HG02885 (cell line): ENCODE data around the gene DCP1A.
"Not testable (repeated sequence)": the region's sequence is repeated elsewhere in the genome, so short reads cannot be mapped to it uniquely, and the experiment has no call there.

Experiments
- ATAC-seq: cut with Tn5 transposase; IDR thresholded peaks from one replicate; pipeline ENCODE4 v1.9.1; 2021; ENCODE audit warnings: mild to moderate bottlenecking; ENCODE audit not compliant: unreplicated experiment, poor library complexity

Gene DCP1A

GRCh38 chr3:53329897-53330296, 17.4 kb downstream of the DCP1A start:
- ATAC-seq, result no peak

GRCh38 chr3:53328746-53329145, 18.6 kb downstream of the DCP1A start:
- no peak for ATAC-seq

DNA sequence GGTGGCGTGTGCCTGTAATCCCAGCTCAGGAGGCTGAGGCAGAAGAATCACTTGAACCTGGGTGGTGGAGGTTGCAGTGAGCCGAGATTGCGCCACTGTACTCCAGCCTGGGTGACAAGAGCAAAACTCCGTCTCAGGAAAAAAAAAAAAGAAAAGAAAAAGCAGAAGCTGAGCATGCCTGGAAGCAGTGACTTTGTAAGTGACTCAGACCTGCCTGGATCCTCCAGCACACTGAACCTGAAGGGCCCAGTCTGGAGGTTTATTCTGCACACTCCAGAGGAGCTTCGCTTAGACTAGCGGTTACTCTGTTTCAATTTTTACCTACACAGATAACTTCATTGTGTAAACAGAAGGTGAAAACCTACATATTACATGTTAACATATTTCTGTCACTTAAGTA, 19.4 kb downstream of the DCP1A start:
- ATAC-seq, result not testable (repeated sequence)

- ATAC-seq, result no peak
Observed at GRCh38 chr3:53324105-53324504, 23.2 kb downstream of the DCP1A start.

- ATAC-seq, result no peak
Observed at GRCh38 chr3:53320697-53321096, 26.6 kb downstream of the DCP1A start.

- ATAC-seq, result no peak
Observed at GRCh38 chr3:53318522-53318921, 28.8 kb downstream of the DCP1A start.

DNA sequence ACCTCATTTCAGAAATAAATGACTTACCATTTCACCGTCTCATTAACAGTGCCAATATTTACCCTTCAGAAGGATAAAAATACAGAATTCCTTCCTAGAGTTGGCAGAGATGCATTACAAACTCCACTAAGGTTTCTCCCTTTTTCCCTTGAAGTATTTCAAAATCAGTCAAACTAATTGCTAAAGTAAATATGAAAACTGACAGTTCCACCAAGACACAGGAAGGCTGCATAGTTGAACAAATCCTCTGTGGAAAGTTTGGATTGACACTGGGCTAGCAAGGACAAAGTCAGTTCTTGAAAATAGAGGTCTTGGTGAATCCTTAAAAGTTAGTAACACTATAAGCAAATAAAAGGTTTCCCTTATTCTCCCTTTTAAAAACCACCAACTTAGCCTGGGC, 34.5 kb downstream of the DCP1A start:
- ATAC-seq, result no peak

GRCh38 chr3:53311882-53312281, 35.5 kb downstream of the DCP1A start:
- ATAC-seq, result no peak

- ATAC-seq, result no peak
Observed at GRCh38 chr3:53303957-53304356, 43.4 kb downstream of the DCP1A start.

- no peak for ATAC-seq
Observed at GRCh38 chr3:53303549-53303948, 43.8 kb downstream of the DCP1A start.

- ATAC-seq, result no peak
Observed at GRCh38 chr3:53300826-53301225, 46.5 kb downstream of the DCP1A start.

GRCh38 chr3:53299611-53300023, 47.7 kb downstream of the DCP1A start:
- peak; percentile 64 for ATAC-seq

GRCh38 chr3:53295410-53295809, 51.9 kb downstream of the DCP1A start:
- no peak for ATAC-seq

- ATAC-seq, result no peak
Observed at GRCh38 chr3:53293867-53294266, 53.5 kb downstream of the DCP1A start.

- ATAC-seq, result no peak
Observed at GRCh38 chr3:53288214-53288613, 59.1 kb downstream of the DCP1A start.

DNA sequence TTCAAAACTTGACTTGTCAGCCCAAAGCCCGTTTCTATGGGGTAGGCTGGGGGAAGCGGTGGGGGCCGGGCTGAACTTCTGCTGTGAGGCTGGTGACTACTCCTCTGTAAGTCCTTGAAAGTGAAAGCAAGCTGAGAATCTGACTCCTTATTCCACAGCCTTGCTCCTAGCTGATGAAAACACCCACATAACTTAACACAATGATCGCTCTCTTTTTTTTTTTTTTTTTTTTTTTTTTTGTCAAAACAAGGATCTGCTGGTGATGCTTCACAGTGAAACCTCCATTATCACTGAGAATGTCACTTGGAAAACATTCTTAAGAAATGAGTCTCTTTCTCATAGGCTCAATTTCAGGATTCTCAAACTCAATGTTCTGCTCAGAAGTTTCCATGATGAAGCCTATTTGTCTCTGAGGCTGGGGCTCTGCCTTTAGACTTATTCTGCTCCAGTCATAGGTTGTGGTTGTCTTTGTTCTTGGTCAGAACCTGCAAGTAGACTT, 60.2 kb downstream of the DCP1A start:
- ATAC-seq, result no peak

DNA sequence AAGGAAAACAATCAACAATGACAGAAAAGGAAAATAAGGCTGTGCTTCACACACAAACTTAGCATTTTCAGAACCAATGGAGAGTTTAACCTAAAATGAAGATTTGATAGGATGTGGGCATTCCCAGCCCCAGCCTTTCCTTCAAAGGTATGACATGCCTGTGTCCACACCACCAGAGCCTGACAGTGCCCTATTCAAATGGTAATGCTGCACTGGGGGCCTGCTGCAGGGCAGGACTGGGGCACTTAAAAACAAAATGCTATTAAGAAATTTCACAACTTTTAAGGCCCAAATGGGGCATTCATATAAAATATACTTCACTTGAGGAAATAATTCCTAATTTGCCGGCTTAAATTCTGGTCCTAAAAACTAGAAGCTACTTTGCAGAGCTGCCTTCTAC, 60.6 kb downstream of the DCP1A start:
- ATAC-seq, result no peak

DNA sequence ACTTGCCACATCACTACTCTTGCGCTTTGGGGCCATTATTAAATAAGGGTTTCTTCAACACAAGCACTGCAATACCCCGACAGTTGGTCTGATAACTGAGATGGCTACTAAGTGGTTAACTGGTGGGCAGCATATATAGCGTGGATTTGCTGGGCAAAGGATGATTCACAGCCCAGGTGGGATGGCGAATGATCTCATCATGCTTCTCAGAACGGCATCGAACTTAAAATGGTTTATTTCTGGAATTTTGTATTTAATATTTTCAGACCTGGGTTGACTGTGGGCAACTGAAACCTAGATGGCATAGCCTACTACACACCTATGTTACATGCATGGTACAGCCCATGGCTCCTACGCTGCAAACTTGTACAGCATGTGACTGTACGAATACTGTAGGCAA, 64.8 kb downstream of the DCP1A start:
- no peak for ATAC-seq

GRCh38 chr3:53278667-53279066, 68.7 kb downstream of the DCP1A start:
- ATAC-seq, result no peak

DNA sequence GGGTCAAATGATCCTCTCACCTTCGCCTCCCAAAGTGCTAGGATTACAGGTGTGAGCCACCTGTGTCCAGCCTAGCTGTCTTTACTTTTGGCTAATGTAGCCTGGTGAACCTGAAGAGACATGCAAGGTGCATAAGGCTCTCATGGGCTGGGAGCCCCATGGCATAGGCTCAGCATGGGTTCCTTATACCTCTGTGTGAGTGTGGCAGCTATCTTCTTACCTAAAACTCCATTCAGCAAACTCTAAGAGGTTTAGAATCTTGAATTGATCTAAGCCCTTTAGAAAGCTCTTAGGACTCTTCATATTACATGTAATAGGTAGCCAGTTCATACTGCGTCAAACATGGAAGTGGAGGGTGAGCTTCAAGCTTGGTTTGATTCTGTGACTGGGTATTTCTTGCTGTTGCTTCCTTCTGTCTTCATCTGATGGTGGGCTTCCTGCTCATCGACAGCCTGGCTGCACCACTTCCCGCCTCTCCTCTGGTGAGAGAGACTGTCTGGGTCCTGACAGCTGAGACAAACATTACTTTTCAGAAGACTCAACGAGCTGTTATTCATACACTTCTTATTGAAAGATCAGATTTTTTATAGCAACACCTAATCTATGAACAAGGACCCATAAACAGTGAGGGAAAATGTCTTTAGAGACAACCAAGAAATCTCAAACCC, 72.3 kb downstream of the DCP1A start:
- ATAC-seq, result no peak

DNA sequence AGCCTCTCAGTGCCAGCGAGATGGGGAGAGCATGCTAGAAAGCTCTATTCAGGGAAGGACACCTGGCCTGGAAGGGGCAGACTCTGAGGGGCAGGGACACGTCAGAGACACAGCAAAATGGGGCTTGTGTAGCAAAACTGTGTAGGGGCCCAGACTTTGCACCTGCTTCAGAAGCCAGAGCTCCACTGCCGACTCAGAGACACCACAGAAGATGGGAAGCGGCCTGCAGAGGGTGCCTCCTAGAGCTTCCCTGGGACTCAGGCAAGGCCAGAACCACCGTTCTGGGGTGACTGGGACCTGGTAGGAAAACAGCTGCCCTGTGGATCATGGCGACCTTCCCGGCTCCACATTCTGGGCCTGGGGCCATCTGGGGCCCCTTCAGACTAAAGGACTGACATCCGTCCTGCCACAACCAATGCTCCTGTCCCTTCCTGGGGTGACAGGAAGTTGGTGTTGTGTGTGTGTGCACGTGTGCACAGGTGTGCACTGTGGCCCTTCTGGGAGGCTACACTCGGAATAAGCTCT, 74.1 kb downstream of the DCP1A start:
- ATAC-seq, result no peak
